Measurements from ENCODE around the gene TMEM97. TPM values are rescaled to one million over a fixed set of nuclear protein-coding genes. Genes with fewer than 3 reads are reported as not detected.

The TMEM97 gene
- total and polyA plus RNA-seq, 7 donors, result 3.6 to 25.2 (median 8.6) TPM

- DNase-seq, result no peak
- WGBS, 2 donors, result 76 to 88% methylated on average over 1 of the region's 1 CpG
- no peaks in the 10 kb centered on the region for H3K27me3 ChIP-seq
- peaks cover 0 to 10% (median 8%) of the 10 kb centered on the region in 4 donors for H3K4me1 ChIP-seq
- H3K9me3 ChIP-seq, result no peaks in the 10 kb centered on the region
- no peak for TF ChIP-seq POLR2A (IDR thresholded peaks at IDR 0.05)
- no peak overlapping the region for H3K4me3 ChIP-seq
- intact Hi-C loops (cut with DNase I), result no loop called here
- H3K36me3 ChIP-seq, result peaks cover 6 to 34% (median 18%) of the 10 kb centered on the region in 4 donors
- H3K27ac ChIP-seq, result no peak overlapping the region
Observed at GRCh38 chr17:28366605-28367004, 47.6 kb downstream of the TMEM97 start.

DNA sequence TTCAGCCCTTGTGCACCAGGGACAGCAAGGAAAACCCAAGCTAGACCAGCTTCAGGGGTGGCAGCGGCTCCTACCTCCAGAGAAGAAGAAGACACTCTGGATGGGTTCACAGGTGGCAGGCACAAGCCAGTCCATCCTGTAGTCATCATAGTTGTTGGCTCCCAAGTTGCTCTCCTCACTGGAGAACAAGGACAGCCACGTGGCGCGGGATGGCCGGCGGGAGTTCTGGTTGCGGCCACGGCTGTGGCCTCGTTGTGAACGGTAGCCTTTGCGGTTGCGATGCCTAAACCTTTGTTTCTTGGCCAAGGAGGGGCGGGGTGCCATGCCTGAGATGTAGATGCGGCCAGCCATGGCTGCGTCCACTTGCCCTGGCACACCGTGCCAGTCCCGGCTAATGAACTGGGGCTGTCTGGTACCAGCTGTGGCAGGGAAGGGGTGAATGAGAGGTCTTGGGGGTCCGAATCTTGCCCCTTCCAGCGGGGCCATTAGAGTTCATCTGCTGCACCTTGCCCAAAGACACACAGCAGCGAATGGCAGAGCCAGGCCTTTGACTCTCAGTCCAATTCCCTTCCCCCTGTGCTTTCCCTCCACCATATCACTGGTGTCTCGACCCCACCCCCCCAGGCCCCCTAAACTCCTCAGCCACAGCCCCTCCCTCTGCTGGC, 48.8 kb downstream of the TMEM97 start:
- Histone ChIP-seq H3K4me1 (peaks cover 0 to 22% (median 19%) of the 10 kb centered on the region in 4 donors), H3K4me3 (no peak overlapping the region), H3K27ac (no peak overlapping the region), H3K9me3 (no peaks in the 10 kb centered on the region), H3K27me3 (no peaks in the 10 kb centered on the region), H3K36me3 (peaks cover 0 to 22% (median 14%) of the 10 kb centered on the region in 4 donors)
- DNase-seq, result no peak
- WGBS, 2 donors, result 90 to 93% methylated on average over 21 of the region's 21 CpGs
- TF ChIP-seq EP300 (IDR thresholded peaks at IDR 0.05) (no peak), POLR2AphosphoS5 (IDR thresholded peaks at IDR 0.05) (no peak), POLR2A (IDR thresholded peaks at IDR 0.05) (no peak)
- TF ChIP-seq, protein P1, sequence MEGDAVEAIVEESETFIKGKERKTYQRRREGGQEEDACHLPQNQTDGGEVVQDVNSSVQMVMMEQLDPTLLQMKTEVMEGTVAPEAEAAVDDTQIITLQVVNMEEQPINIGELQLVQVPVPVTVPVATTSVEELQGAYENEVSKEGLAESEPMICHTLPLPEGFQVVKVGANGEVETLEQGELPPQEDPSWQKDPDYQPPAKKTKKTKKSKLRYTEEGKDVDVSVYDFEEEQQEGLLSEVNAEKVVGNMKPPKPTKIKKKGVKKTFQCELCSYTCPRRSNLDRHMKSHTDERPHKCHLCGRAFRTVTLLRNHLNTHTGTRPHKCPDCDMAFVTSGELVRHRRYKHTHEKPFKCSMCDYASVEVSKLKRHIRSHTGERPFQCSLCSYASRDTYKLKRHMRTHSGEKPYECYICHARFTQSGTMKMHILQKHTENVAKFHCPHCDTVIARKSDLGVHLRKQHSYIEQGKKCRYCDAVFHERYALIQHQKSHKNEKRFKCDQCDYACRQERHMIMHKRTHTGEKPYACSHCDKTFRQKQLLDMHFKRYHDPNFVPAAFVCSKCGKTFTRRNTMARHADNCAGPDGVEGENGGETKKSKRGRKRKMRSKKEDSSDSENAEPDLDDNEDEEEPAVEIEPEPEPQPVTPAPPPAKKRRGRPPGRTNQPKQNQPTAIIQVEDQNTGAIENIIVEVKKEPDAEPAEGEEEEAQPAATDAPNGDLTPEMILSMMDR (IDR thresholded peaks at IDR 0.05), result no peak
- intact Hi-C loops (cut with DNase I), result no loop called here

DNA sequence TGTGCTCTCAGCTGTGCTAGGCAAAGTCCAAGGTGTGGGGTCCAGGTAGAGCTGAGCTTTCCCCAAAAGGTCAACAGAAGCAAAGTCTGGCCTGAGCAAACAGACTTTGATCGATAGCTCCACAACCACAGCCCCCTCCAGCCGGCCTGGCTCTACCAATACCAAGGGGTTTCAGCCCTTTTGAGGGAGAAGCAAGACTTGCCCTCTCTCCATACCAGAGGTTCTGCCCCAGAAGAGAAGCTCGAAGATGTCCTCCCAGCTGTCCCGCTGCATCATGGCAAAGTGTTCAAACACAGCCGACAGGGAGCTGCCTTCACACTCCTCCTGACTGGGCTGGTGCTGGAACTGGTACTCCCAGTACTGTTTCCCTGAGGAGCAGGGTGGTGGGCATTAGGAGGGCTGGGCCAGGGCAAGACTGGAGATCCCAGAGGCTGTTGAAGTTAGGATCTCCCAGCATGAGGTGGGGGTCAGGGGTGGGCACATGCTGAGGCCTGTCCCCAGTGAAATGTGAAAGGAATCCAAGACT, 49.4 kb downstream of the TMEM97 start:
- H3K4me3 ChIP-seq, result no peak overlapping the region
- H3K4me1 ChIP-seq, result peaks cover 0 to 28% (median 25%) of the 10 kb centered on the region in 4 donors
- H3K27me3 ChIP-seq, result no peaks in the 10 kb centered on the region
- TF ChIP-seq POLR2AphosphoS5 (IDR thresholded peaks at IDR 0.05), result no peak
- TF ChIP-seq, protein P1 (IDR thresholded peaks at IDR 0.05), result no peak
- no peak for TF ChIP-seq POLR2A (IDR thresholded peaks at IDR 0.05)
- no peak for TF ChIP-seq EP300 (IDR thresholded peaks at IDR 0.05)
- no peak for DNase-seq
- H3K9me3 ChIP-seq, result no peaks in the 10 kb centered on the region
- 74 to 83% methylated on average over 5 of the region's 5 CpGs for WGBS, 2 donors
- peaks cover 0 to 16% (median 9%) of the 10 kb centered on the region in 4 donors for H3K36me3 ChIP-seq
- intact Hi-C loops (cut with DNase I), result no loop called here
- no peak overlapping the region for H3K27ac ChIP-seq

DNA sequence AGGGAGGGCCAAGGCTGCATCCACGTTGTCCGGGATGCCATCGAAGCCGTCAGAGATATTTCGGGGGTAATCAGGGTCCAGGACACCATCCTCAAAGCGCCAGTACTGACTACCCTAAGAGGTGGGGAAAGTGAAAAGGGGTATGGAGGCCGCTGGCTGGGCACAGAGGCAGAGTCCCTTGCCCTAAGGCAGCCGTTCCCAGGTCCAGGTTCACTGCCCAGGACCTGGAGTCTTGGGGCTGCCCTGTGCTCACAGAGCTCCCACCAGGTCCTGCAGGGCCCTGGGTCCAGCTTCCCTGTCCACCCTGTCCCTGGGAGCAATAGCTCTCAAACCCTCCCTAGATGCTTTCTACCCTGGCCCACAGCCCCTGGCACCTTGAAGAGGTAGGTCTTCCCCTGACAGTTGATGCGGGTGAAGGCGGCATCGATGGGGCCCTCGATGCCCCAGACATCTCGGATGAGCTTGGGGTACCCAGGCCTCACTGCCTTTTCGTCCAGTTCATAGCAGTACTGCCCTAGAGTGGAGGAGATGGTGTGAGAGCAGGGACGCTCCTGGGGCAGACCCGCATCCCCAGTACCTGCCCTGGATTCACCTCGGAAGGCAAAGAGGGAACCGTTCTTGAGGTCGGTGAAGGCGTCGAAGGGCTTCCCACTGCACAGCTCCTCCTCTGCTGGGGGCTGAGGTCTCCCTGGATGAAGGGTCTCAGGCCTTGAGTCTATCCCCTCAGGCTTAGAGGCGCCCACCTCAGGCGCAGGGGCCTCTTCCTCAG, 50.1 kb downstream of the TMEM97 start:
- H3K27ac ChIP-seq, result no peak overlapping the region
- TF ChIP-seq EP300 (IDR thresholded peaks at IDR 0.05) (no peak), POLR2A (IDR thresholded peaks at IDR 0.05) (no peak), POLR2AphosphoS5 (IDR thresholded peaks at IDR 0.05) (no peak)
- TF ChIP-seq, protein P1 (IDR thresholded peaks at IDR 0.05), result no peak
- WGBS, 2 donors, result 93 to 94% methylated on average over 23 of the region's 23 CpGs

GRCh38 chr17:28369684-28370034, 50.7 kb downstream of the TMEM97 start:
- Histone ChIP-seq H3K4me3 (no peak overlapping the region), H3K36me3 (peaks cover 0 to 4% (median 2%) of the 10 kb centered on the region in 4 donors), H3K27ac (peak overlapping the region in 1 of 4 donors; percentile 82), H3K4me1 (peaks cover 0 to 31% (median 29%) of the 10 kb centered on the region in 4 donors), H3K27me3 (no peaks in the 10 kb centered on the region), H3K9me3 (no peaks in the 10 kb centered on the region)
- 72 to 80% methylated on average over 10 of the region's 10 CpGs for WGBS, 2 donors
- DNase-seq, result no peak
- TF ChIP-seq EP300 (IDR thresholded peaks at IDR 0.05) (no peak), POLR2AphosphoS5 (IDR thresholded peaks at IDR 0.05) (no peak), POLR2A (IDR thresholded peaks at IDR 0.05) (no peak)
- TF ChIP-seq, protein P1 (IDR thresholded peaks at IDR 0.05), result no peak
- intact Hi-C loops (cut with DNase I), result no loop called here

More for the DNA sequence above, 50.1 kb downstream of the TMEM97 start:
- H3K4me3 ChIP-seq, result no peak overlapping the region
- H3K27me3 ChIP-seq, result no peaks in the 10 kb centered on the region
- H3K36me3 ChIP-seq, result peaks cover 0 to 9% (median 4%) of the 10 kb centered on the region in 4 donors
- no peak for DNase-seq
- H3K4me1 ChIP-seq, result peaks cover 0 to 31% (median 29%) of the 10 kb centered on the region in 4 donors
- intact Hi-C loops (cut with DNase I), result no loop called here
- H3K9me3 ChIP-seq, result no peaks in the 10 kb centered on the region
